ENCODE data around the gene ZC2HC1B. TPM values are rescaled to one million over a fixed set of nuclear protein-coding genes. Genes with fewer than 3 reads are reported as not detected.
A peak's percentile ranks its signal among the peaks of the same experiment; 100 is the strongest.
"Not testable (repeated sequence)": the region's sequence is repeated elsewhere in the genome, so short reads cannot be mapped to it uniquely, and the experiment has no call there.

Gene ZC2HC1B
- total RNA-seq, 1 donor from 2014 or later: not detected

- intact Hi-C loops (cut with DNase I): no loop called here
- peak; percentile 41 for DNase-seq
- ATAC-seq (ENCODE audit: poor library complexity): peak; percentile 94
Measured at GRCh38 chr6:143901885-143902750, 37.8 kb downstream of the ZC2HC1B start.

GRCh38 chr6:143902827-143903226, 38.6 kb downstream of the ZC2HC1B start:
- DNase-seq (no peak), ATAC-seq (ENCODE audit: poor library complexity) (no peak)
- intact Hi-C loops (cut with DNase I): no loop called here

GRCh38 chr6:143911028-143911427, 46.8 kb downstream of the ZC2HC1B start:
- intact Hi-C loops (cut with DNase I): no loop called here
- ATAC-seq (ENCODE audit: poor library complexity) (no peak), DNase-seq (no peak)

GRCh38 chr6:143912671-143913070, 48.4 kb downstream of the ZC2HC1B start:
- no peak for DNase-seq
- intact Hi-C loops (cut with DNase I): no loop called here
- no peak for ATAC-seq (ENCODE audit: poor library complexity)

- intact Hi-C loops (cut with DNase I); DNase-seq; ATAC-seq (ENCODE audit: poor library complexity): not testable (repeated sequence)
Measured at GRCh38 chr6:143917026-143917425, 52.8 kb downstream of the ZC2HC1B start.

GRCh38 chr6:143928853-143929252, 64.6 kb downstream of the ZC2HC1B start:
- no peak for ATAC-seq (ENCODE audit: poor library complexity)
- DNase-seq: no peak
- intact Hi-C loops (cut with DNase I): no loop called here

- ATAC-seq (ENCODE audit: poor library complexity): no peak
- intact Hi-C loops (cut with DNase I): loop anchor here (10.0 kb wide), 1 partner anchor 85 kb away; no protein-coding TSS in a partner anchor
- no peak for DNase-seq
Measured at GRCh38 chr6:143929975-143930374, 65.7 kb downstream of the ZC2HC1B start.

- ATAC-seq (ENCODE audit: poor library complexity) (no peak), DNase-seq (no peak)
- intact Hi-C loops (cut with DNase I): loop anchor here (10.0 kb wide), 1 partner anchor 80 kb away; no protein-coding TSS in a partner anchor
Measured at GRCh38 chr6:143934331-143934730, 70.1 kb downstream of the ZC2HC1B start.

- intact Hi-C loops (cut with DNase I): loop anchor here (10.0 kb wide), 1 partner anchor 80 kb away; no protein-coding TSS in a partner anchor
- ATAC-seq (ENCODE audit: poor library complexity): no peak
- DNase-seq: no peak
Measured at GRCh38 chr6:143934867-143935266, 70.6 kb downstream of the ZC2HC1B start.

- ATAC-seq (ENCODE audit: poor library complexity) (no peak), DNase-seq (no peak)
- intact Hi-C loops (cut with DNase I): loop anchor here (10.0 kb wide), 1 partner anchor 78 kb away; no protein-coding TSS in a partner anchor
Measured at GRCh38 chr6:143936347-143936746, 72.1 kb downstream of the ZC2HC1B start.

- ATAC-seq (ENCODE audit: poor library complexity): no peak
- no peak for DNase-seq
- intact Hi-C loops (cut with DNase I): loop anchor here (10.0 kb wide), 1 partner anchor 78 kb away; no protein-coding TSS in a partner anchor
Measured at GRCh38 chr6:143936778-143937667, 72.7 kb downstream of the ZC2HC1B start.

GRCh38 chr6:143937668-143937970, 73.3 kb downstream of the ZC2HC1B start:
- DNase-seq: no peak
- no peak for ATAC-seq (ENCODE audit: poor library complexity)
- intact Hi-C loops (cut with DNase I): loop anchor here (10.0 kb wide), 1 partner anchor 77 kb away; no protein-coding TSS in a partner anchor

GRCh38 chr6:143939364-143939763, 75.1 kb downstream of the ZC2HC1B start:
- ATAC-seq (ENCODE audit: poor library complexity) (no peak), DNase-seq (no peak)
- intact Hi-C loops (cut with DNase I): loop anchor here (10.0 kb wide), 1 partner anchor 75 kb away; no protein-coding TSS in a partner anchor

- DNase-seq (no peak), ATAC-seq (ENCODE audit: poor library complexity) (no peak)
- intact Hi-C loops (cut with DNase I): no loop called here
Measured at GRCh38 chr6:143940011-143940597, 75.8 kb downstream of the ZC2HC1B start.

GRCh38 chr6:143941852-143942627, 77.8 kb downstream of the ZC2HC1B start:
- DNase-seq: peak; percentile 65
- ATAC-seq (ENCODE audit: poor library complexity): no peak
- intact Hi-C loops (cut with DNase I): no loop called here

- ATAC-seq (ENCODE audit: poor library complexity) (no peak), DNase-seq (no peak)
- intact Hi-C loops (cut with DNase I): no loop called here
Measured at GRCh38 chr6:143948208-143948607, 83.9 kb downstream of the ZC2HC1B start.

- no peak for DNase-seq
- intact Hi-C loops (cut with DNase I): no loop called here
- ATAC-seq (ENCODE audit: poor library complexity): no peak
Measured at GRCh38 chr6:143949535-143949934, 85.3 kb downstream of the ZC2HC1B start.

- ATAC-seq (ENCODE audit: poor library complexity): no peak
- no peak for DNase-seq
- intact Hi-C loops (cut with DNase I): no loop called here
Measured at GRCh38 chr6:143949962-143950361, 85.7 kb downstream of the ZC2HC1B start.
